NCI-H2196 (cell line): ENCODE measurements around the gene FNBP1L.
A peak's percentile ranks its signal among the peaks of the same experiment; 100 is the strongest.

ENCODE experiments used
- DNase-seq: peaks from one replicate; lab custom pipeline; 2025; ENCODE audit not compliant: unreplicated experiment; lab: John Stamatoyannopoulos, UW

Gene FNBP1L

GRCh38 chr1:93447481-93448291 lies at the start of gene FNBP1L:
Gene FNBP1L, plus strand, starts transcription at chr1:93448118. Its CDS starts 164 bp downstream, at chr1:93448282.
- DNase-seq = peak; percentile 90

GRCh38 chr1:93399781-93400180 lies 48.1 kb upstream of the FNBP1L start:
- DNase-seq = no peak

GRCh38 chr1:93408203-93408602 lies 39.7 kb upstream of the FNBP1L start:
- DNase-seq = no peak

GRCh38 chr1:93411000-93411399 lies 36.9 kb upstream of the FNBP1L start:
- DNase-seq = no peak

- no peak for DNase-seq
Observed at GRCh38 chr1:93414749-93415148, 33.2 kb upstream of the FNBP1L start.

- no peak for DNase-seq
Observed at GRCh38 chr1:93415296-93415695, 32.6 kb upstream of the FNBP1L start.

GRCh38 chr1:93416183-93416582 lies 31.7 kb upstream of the FNBP1L start:
- DNase-seq = no peak

- no peak for DNase-seq
Observed at GRCh38 chr1:93419344-93419743, 28.6 kb upstream of the FNBP1L start.

GRCh38 chr1:93420400-93420799 lies 27.5 kb upstream of the FNBP1L start:
- no peak for DNase-seq

- DNase-seq = no peak
Observed at GRCh38 chr1:93426181-93426580, 21.7 kb upstream of the FNBP1L start.

GRCh38 chr1:93427656-93428055 lies 20.3 kb upstream of the FNBP1L start:
- no peak for DNase-seq

- DNase-seq = no peak
Observed at GRCh38 chr1:93433407-93433961, 14.4 kb upstream of the FNBP1L start.

GRCh38 chr1:93434088-93434487 lies 13.8 kb upstream of the FNBP1L start:
- no peak for DNase-seq

GRCh38 chr1:93434987-93435386 lies 12.9 kb upstream of the FNBP1L start:
- DNase-seq = no peak

- DNase-seq = no peak
Observed at GRCh38 chr1:93435443-93435842, 12.5 kb upstream of the FNBP1L start.

GRCh38 chr1:93436496-93436895 lies 11.4 kb upstream of the FNBP1L start:
- no peak for DNase-seq

GRCh38 chr1:93437976-93438605 lies 9.8 kb upstream of the FNBP1L start:
- DNase-seq = peak; percentile 68

GRCh38 chr1:93438716-93439115 lies 9.2 kb upstream of the FNBP1L start:
- DNase-seq = no peak

- DNase-seq = no peak
Observed at GRCh38 chr1:93440272-93440671, 7.6 kb upstream of the FNBP1L start.

GRCh38 chr1:93440706-93441105 lies 7.2 kb upstream of the FNBP1L start:
- DNase-seq = no peak

- no peak for DNase-seq
Observed at GRCh38 chr1:93441589-93441988, 6.3 kb upstream of the FNBP1L start.

GRCh38 chr1:93442008-93442666 lies 5.8 kb upstream of the FNBP1L start:
- no peak for DNase-seq
